ENCODE results near the gene MTMR4. TPM values are rescaled to one million over a fixed set of nuclear protein-coding genes. Genes with fewer than 3 reads are reported as not detected.
A peak's percentile ranks its signal among the peaks of the same experiment; 100 is the strongest.
"Not testable (repeated sequence)": the region's sequence is repeated elsewhere in the genome, so short reads cannot be mapped to it uniquely, and the experiment has no call there.

Gene MTMR4
- polyA plus RNA-seq (2011; rRNA removed) (28.3 and 33.5 TPM in 2 replicates), polyA minus RNA-seq (2011; rRNA and poly(A)+ RNA removed) (128 and 174 TPM in 2 replicates)

GRCh38 chr17:58513965-58514769, at the start of gene MTMR4:
TSS of gene MTMR4 (minus strand) at chr17:58514638. CDS start at chr17:58514407, 231 bp downstream.
- ChIA-PET CTCF (interaction anchor here (0.8 to 1.5 kb wide), 3 partner anchors 197 to 491 kb away, joined by 3 to 4 read pairs (median 4); no protein-coding TSS in a partner anchor), POLR2A (interaction anchor here (0.7 to 3.6 kb wide), 4 partner anchors 11 to 129 kb away, joined by 3 to 31 read pairs (median 5); no protein-coding TSS in a partner anchor)
- H3K27me3 ChIP-seq (ENCODE audit: control insufficient read depth, insufficient read depth, low read length), result no peaks in the 10 kb centered on the region
- no peak for TF ChIP-seq CTCF (IDR thresholded peaks at IDR 0.05; ENCODE audit: low read depth, low read length)
- no peaks in the 10 kb centered on the region; the same call in 1 of the 2 replicates for H3K9me3 ChIP-seq (ENCODE audit: control insufficient read depth, insufficient read depth, low read length)
- H3K27ac ChIP-seq (ENCODE audit: low read depth, low read length), result peak within 1 kb of the TSS; percentile 11
- peak; percentile 21 for DNase-seq (ENCODE audit: low read depth, low spot score)
- H3K4me3 ChIP-seq (ENCODE audit: low read depth, low read length), result peak within 1 kb of the TSS; percentile 78

DNA sequence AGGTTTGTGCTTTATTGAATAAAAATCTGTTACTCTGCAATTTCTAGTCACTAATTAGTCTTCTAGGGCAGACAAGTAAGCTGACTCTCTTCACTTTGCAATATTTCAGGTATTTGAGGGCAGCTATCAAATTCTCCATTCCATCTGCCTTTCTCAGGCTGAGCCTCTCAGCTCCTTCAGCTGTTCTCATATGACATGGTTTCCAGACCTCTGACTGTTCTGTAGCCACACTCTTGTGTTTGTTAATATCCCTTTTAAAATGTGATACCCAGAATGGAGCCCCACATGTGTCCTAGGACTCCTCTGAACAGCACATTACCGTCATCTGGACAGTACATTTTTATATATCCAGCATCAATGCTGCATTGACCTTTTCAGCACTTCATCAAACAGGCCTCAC, 46.1 kb upstream of the MTMR4 start:
- H3K9me3 ChIP-seq (ENCODE audit: control insufficient read depth, insufficient read depth, low read length), result no peaks in the 10 kb centered on the region
- no peak overlapping the region for H3K27ac ChIP-seq (ENCODE audit: low read depth, low read length)
- H3K27me3 ChIP-seq (ENCODE audit: control insufficient read depth, insufficient read depth, low read length), result peaks cover 5% of the 10 kb centered on the region
- POLR2A ChIA-PET, result no interaction called here
- DNase-seq (ENCODE audit: low read depth, low spot score), result no peak
- TF ChIP-seq CTCF (IDR thresholded peaks at IDR 0.05; ENCODE audit: low read depth, low read length), result no peak
- H3K4me3 ChIP-seq (ENCODE audit: low read depth, low read length), result no peak overlapping the region
- CTCF ChIA-PET, result interaction anchor here (0.8 kb wide), 1 partner anchor 17 kb away, joined by 3 read pairs; no protein-coding TSS in a partner anchor

- Histone ChIP-seq H3K4me3 (ENCODE audit: low read depth, low read length) (no peak overlapping the region), H3K27ac (ENCODE audit: low read depth, low read length) (no peak overlapping the region), H3K27me3 (ENCODE audit: control insufficient read depth, insufficient read depth, low read length) (peaks cover 5% of the 10 kb centered on the region), H3K9me3 (ENCODE audit: control insufficient read depth, insufficient read depth, low read length) (no peaks in the 10 kb centered on the region)
- ChIA-PET CTCF (no interaction called here), POLR2A (no interaction called here)
- DNase-seq (ENCODE audit: low read depth, low spot score), result no peak
- TF ChIP-seq CTCF (IDR thresholded peaks at IDR 0.05; ENCODE audit: low read depth, low read length), result no peak
Observed at GRCh38 chr17:58557981-58558380, 43.5 kb upstream of the MTMR4 start.

DNA sequence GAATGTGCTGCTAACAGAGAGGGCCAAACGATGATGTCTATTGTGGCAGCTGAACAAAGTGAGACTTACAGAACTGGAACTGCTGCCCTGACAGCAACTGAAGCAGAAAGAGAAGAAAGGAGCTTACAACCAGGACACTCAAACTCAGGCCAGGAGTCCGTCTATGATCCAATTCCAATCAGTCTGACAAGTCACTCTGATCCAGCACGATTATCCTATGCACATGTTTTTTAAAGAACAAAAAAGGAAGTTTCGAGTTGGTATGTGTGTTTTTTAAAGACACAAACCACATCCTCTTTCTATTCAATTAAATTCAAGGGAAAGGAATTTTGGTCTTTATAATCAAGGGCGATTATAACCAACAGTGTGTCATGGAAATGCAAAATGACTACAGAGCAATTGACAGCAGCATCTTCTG, 42.4 kb upstream of the MTMR4 start:
- CTCF ChIA-PET, result interaction anchor here (0.6 kb wide), 1 partner anchor 28 kb away, joined by 4 read pairs; no protein-coding TSS in a partner anchor
- no peak for DNase-seq (ENCODE audit: low read depth, low spot score)
- POLR2A ChIA-PET, result no interaction called here
- TF ChIP-seq CTCF (IDR thresholded peaks at IDR 0.05; ENCODE audit: low read depth, low read length), result no peak
- Histone ChIP-seq H3K27me3 (ENCODE audit: control insufficient read depth, insufficient read depth, low read length) (peaks cover 7% of the 10 kb centered on the region), H3K27ac (ENCODE audit: low read depth, low read length) (no peak overlapping the region), H3K9me3 (ENCODE audit: control insufficient read depth, insufficient read depth, low read length) (no peaks in the 10 kb centered on the region), H3K4me3 (ENCODE audit: low read depth, low read length) (no peak overlapping the region)

GRCh38 chr17:58555109-58555508, 40.7 kb upstream of the MTMR4 start:
- H3K4me3 ChIP-seq (ENCODE audit: low read depth, low read length); CTCF ChIA-PET; H3K9me3 ChIP-seq (ENCODE audit: control insufficient read depth, insufficient read depth, low read length); DNase-seq (ENCODE audit: low read depth, low spot score); H3K27ac ChIP-seq (ENCODE audit: low read depth, low read length); POLR2A ChIA-PET: not testable (repeated sequence)
- H3K27me3 ChIP-seq (ENCODE audit: control insufficient read depth, insufficient read depth, low read length), result peaks cover 10% of the 10 kb centered on the region

Data from AG04450 (cell line).